GM18951 (cell line): ENCODE data around the gene MTURN.

ENCODE experiments used
- POLR2A ChIP-seq: IDR thresholded peaks from 4 replicates; pipeline ENCODE4 v1.6.1; 2011; ENCODE audit warnings: mild to moderate bottlenecking; ENCODE audit not compliant: insufficient read length, insufficient read depth; ENCODE audit errors: extremely low read depth
- in situ Hi-C: fragments of 300-500 bp; cut with MboI; formaldehyde crosslinking; loops from one replicate; pipeline ENCODE4 v1.12.0; 2022; ENCODE audit warnings: low sequenced_read_pairs, mixed read lengths, inconsistent platforms; ENCODE audit not compliant: unreplicated experiment

MTURN gene

GRCh38 chr7:30115709-30116297, 19.0 kb upstream of the MTURN start:
- in situ Hi-C loops: no loop called here

GRCh38 chr7:30116771-30117170, 18.0 kb upstream of the MTURN start:
- in situ Hi-C loops: no loop called here
- no peak for TF ChIP-seq POLR2A

More at GRCh38 chr7:30115709-30116297, 19.0 kb upstream of the MTURN start:
- no peak for TF ChIP-seq POLR2A

GRCh38 chr7:30117896-30118295, 16.9 kb upstream of the MTURN start:
- no peak for TF ChIP-seq POLR2A
- in situ Hi-C loops: no loop called here

GRCh38 chr7:30119890-30120577, 14.8 kb upstream of the MTURN start:
- no peak for TF ChIP-seq POLR2A
- in situ Hi-C loops: no loop called here

GRCh38 chr7:30133736-30134610, 813 bp upstream of the MTURN start:
- TF ChIP-seq POLR2A: no peak
- in situ Hi-C loops: no loop called here

- in situ Hi-C loops: no loop called here
- TF ChIP-seq POLR2A: no peak
Measured at GRCh38 chr7:30135301-30136116, 723 bp downstream of the MTURN start.

GRCh38 chr7:30136117-30136731, 1.4 kb downstream of the MTURN start:
- in situ Hi-C loops: no loop called here
- TF ChIP-seq POLR2A: no peak

- no peak for TF ChIP-seq POLR2A
- in situ Hi-C loops: no loop called here
Measured at GRCh38 chr7:30136743-30137485, 2.1 kb downstream of the MTURN start.

- in situ Hi-C loops: no loop called here
- no peak for TF ChIP-seq POLR2A
Measured at GRCh38 chr7:30139836-30140384, 5.1 kb downstream of the MTURN start.

GRCh38 chr7:30140456-30140855, 5.7 kb downstream of the MTURN start:
- in situ Hi-C loops: no loop called here
- TF ChIP-seq POLR2A: no peak

GRCh38 chr7:30142710-30143109, 7.9 kb downstream of the MTURN start:
- in situ Hi-C loops: no loop called here
- no peak for TF ChIP-seq POLR2A
